Subcutaneous adipose tissue (tissue), 4 donors: Measurements from ENCODE around the gene GPR82. TPM values are rescaled to one million over a fixed set of nuclear protein-coding genes. Genes with fewer than 3 reads are reported as not detected.

Experiments used
- total RNA-seq, 4 donors: library from RNA; depleted of rRNA; stranded (reverse); fragments of >200 nt; gene quantifications; one replicate each; pipeline ENCODE4 v1.1.0, GENCODE V29; 2016
- TF ChIP-seq, protein P1 (sequence below): fragments of 450-650 bp; IDR thresholded peaks from one replicate; pipeline ENCODE4 v1.5.1; 2016; ENCODE audit warnings: low read depth, mild to moderate bottlenecking, control low read depth, antibody characterized with exemption, moderate library complexity

The GPR82 gene
- 1 to 10 TPM in 1 of 4 donors, under 1 TPM in 3; 0.16 to 1.4 (median 0.30) TPM for total RNA-seq

DNA sequence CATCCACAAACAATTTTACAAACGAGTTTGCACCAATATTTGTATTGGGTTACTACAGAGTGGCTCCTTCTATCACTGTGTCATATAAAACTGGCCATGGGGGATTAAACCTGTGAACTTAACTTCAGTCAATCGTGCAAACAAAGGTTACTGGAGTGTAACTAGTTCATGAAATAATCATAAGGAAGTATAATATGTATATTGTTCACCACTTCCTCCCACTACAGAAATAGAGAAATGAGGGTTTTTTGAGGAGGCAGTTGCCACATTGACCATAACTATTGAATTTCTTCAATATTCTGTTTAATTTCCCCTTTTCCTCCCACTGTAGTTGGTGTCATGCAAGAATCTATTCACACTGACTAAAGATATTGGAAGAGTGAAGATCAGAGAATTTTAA lies at the start of gene GPR82:
GPR82 (plus strand) TSS at position 356 of the 400 bp plus-strand sequence. CDS start 2,846 bp downstream, outside the sequence.
- TF ChIP-seq, protein P1, sequence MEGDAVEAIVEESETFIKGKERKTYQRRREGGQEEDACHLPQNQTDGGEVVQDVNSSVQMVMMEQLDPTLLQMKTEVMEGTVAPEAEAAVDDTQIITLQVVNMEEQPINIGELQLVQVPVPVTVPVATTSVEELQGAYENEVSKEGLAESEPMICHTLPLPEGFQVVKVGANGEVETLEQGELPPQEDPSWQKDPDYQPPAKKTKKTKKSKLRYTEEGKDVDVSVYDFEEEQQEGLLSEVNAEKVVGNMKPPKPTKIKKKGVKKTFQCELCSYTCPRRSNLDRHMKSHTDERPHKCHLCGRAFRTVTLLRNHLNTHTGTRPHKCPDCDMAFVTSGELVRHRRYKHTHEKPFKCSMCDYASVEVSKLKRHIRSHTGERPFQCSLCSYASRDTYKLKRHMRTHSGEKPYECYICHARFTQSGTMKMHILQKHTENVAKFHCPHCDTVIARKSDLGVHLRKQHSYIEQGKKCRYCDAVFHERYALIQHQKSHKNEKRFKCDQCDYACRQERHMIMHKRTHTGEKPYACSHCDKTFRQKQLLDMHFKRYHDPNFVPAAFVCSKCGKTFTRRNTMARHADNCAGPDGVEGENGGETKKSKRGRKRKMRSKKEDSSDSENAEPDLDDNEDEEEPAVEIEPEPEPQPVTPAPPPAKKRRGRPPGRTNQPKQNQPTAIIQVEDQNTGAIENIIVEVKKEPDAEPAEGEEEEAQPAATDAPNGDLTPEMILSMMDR: no peak

DNA sequence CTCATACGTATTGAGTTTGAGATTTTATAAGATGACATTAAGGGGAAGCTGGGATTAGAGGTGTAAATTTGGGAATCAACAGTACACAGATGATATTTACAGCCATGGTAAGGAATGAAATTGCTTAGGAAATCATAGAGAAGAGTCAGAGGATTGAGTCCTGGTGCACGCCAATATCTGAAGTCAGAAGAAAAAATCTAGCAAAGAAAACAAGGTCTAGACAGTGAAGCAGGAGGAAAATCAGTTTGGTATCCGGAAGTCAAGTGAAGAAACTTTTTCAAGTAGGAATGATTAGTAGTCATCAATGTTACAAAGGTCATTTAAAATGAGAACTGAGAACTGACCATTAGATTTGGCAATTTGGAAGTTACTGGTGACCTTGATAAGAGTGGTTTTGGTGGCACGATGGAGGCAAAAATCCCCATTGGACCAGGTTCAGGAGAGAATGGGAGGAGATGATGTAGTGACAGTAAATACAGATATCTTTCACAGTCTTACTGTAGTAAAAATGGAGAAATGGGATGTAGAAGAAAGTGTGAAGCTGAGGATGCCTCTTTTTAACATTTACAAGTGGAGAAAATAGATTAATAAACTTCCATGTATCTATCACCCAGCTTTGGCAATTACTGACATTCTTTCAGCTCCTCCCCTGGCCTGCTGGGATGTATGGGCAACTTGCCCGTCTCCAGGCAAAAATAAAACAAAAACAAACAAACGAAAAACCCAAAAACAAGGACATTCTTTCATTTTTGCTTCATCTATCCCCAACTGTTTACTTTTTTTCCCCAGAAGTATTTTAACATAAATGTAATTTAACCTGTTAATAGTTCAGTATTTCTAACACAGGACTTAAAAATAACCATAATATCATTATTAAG lies 46.6 kb upstream of the GPR82 start:
- TF ChIP-seq, protein P1: no peak

DNA sequence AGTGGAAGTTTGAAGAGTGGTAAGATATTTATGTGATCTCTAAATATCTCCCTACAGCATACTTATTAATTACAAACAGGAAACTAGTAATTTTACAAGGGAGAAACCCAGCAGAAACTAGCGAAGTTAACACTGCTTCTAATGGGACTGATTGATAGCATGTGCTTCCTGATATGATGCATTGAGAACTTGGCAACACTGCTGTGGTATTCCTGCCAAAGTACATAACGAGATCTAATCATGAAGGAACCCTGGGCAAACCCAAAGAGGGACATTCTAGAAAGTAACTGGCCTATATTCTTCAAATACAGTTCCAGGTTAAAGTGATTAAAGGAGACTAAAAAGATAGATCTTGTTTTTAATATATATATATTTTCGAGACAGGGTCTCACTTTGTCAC lies 39.8 kb upstream of the GPR82 start:
- TF ChIP-seq, protein P1: no peak

DNA sequence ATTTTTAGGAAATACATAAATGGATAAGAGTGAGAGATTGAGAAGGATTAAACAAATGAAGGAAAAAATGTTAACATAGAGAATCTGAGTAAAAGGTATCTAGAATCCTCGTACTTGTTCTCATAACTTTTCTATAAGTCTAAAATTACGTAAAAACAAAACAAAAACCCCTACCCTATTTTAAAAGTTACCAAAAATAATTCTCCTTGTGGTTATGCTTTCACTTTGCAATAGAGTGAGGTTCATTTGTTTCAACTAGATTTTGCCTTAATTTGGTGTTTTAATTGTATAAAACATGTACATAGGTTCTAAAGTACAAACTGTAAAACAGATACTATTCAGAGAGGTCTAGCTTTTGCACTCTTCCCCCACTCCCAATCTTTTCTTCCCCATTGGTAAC lies 39.0 kb upstream of the GPR82 start:
- TF ChIP-seq, protein P1: no peak

GRCh38 chrX:41686788-41687187 lies 37.2 kb upstream of the GPR82 start:
- TF ChIP-seq, protein P1: no peak

DNA sequence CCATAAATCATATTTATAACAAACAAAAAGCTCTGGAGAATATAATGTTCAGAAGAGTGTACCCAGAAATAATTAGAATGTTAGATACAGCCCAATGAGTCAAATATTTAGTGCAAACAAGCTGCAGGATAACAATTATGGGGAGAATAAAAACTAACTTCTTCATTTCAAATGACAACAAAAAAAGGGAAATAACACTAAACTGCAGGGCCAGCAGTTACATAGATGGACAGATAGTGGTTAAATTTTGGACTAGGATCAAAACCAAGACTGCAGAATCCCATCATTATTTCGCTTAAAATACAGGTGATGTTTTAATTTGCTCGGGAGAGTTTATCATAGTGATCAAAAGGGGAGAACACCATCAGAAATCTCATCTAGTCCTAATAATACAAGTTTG lies 35.8 kb upstream of the GPR82 start:
- TF ChIP-seq, protein P1: no peak

DNA sequence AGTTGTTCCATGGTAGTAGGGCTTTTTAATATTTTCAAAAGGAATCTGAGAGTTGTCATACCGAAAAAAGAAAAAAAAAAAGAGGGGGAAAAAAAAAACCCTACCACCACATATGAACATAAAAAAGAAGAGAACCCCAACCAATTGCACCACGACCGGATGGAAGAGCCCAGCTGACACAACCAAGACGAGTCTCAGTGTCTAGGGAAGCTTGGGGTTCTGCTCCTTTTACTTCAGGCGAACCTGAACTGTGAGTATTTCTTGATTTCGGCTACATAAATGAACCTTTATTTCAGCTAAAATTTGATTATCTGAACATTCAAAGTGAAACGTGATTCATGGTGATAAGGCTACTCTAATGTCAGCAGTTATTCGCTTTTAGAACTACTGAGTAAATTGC lies 35.1 kb upstream of the GPR82 start, which contains the start of gene GPR34:
GPR34 (plus strand) TSS at position 139 of the 400 bp plus-strand sequence. CDS start 6,661 bp downstream, outside the sequence.
- TF ChIP-seq, protein P1: no peak
